Spleen (tissue), 7 donors: ENCODE data around the gene DNAJC10.

Experiments used
- CTCF ChIP-seq, 11 experiments: fragments of 200-600 bp in 7 of 11; fragments of 450-650 bp in 4 of 11; sonication (generic) in 4 of 11; IDR thresholded peaks in 8 of 11; conservative IDR thresholded peaks in 3 of 11; 1 replicate in 7 of 11; 2 replicates in 4 of 11; pipeline versions ENCODE4 v1.4.0 to v1.8.0; 2016 to 2021; ENCODE audit warnings: antibody characterized with exemption in 11 of 11, inconsistent platforms in 4 of 11, mild to moderate bottlenecking in 1 of 11
- POLR2A ChIP-seq, 3 donors: fragments of 450-650 bp; IDR thresholded peaks; one replicate each; pipeline ENCODE4 v1.5.1; 2017; ENCODE audit warnings: antibody characterized with exemption in 3 of 3, mild to moderate bottlenecking in 1 of 3
- POLR2AphosphoS5 ChIP-seq, 3 donors: sonication (generic); formaldehyde crosslinking; IDR thresholded peaks; one replicate each; pipeline ENCODE4 v1.5.1; 2017; ENCODE audit warnings: antibody characterized with exemption in 3 of 3
- donor health status: DM: no; HTN: no; CAD: no; lungs with moderate emphysema.
- donor health status: DM: no; HTN: no; CAD: no.
- donor health status: DM: no; HTN: no; CAD: no.

- TF ChIP-seq CTCF (IDR thresholded peaks at IDR 0.05 in 8 of 11, conservative IDR thresholded peaks at IDR 0.05 in 3 of 11): no peak
- no peak for TF ChIP-seq POLR2AphosphoS5 (IDR thresholded peaks at IDR 0.05)
- no peak for TF ChIP-seq POLR2A (IDR thresholded peaks at IDR 0.05)
Measured at GRCh38 chr2:182784058-182784706, 68.1 kb downstream of the DNAJC10 start.
